GM11168 (cell line): Measurements from ENCODE around the gene NRG2.

Experiments
- in situ Hi-C: fragments of 300-500 bp; cut with MboI; formaldehyde crosslinking; loops from one replicate; pipeline ENCODE4 v1.12.0; 2022; ENCODE audit warnings: low sequenced_read_pairs; ENCODE audit not compliant: unreplicated experiment

NRG2 gene

GRCh38 chr5:139867581-139867980 lies 175.5 kb downstream of the NRG2 start:
- in situ Hi-C loops, result no loop called here

- in situ Hi-C loops, result no loop called here
Observed at GRCh38 chr5:139867109-139867508, 176.0 kb downstream of the NRG2 start.

GRCh38 chr5:139864716-139865483 lies 178.2 kb downstream of the NRG2 start:
- in situ Hi-C loops, result no loop called here

- in situ Hi-C loops, result no loop called here
Observed at GRCh38 chr5:139863855-139864558, 179.1 kb downstream of the NRG2 start.

GRCh38 chr5:139863361-139863760 lies 179.7 kb downstream of the NRG2 start:
- in situ Hi-C loops, result no loop called here

GRCh38 chr5:139862803-139863202 lies 180.3 kb downstream of the NRG2 start:
- in situ Hi-C loops, result no loop called here

- in situ Hi-C loops, result no loop called here
Observed at GRCh38 chr5:139862313-139862712, 180.8 kb downstream of the NRG2 start.

- in situ Hi-C loops, result no loop called here
Observed at GRCh38 chr5:139861889-139862207, 181.3 kb downstream of the NRG2 start.

GRCh38 chr5:139861021-139861888 lies 181.8 kb downstream of the NRG2 start:
- in situ Hi-C loops, result no loop called here

- in situ Hi-C loops, result no loop called here
Observed at GRCh38 chr5:139859013-139859412, 184.1 kb downstream of the NRG2 start.

- in situ Hi-C loops, result no loop called here
Observed at GRCh38 chr5:139856714-139857113, 186.4 kb downstream of the NRG2 start.

GRCh38 chr5:139855946-139856540 lies 187.1 kb downstream of the NRG2 start:
- in situ Hi-C loops, result no loop called here

- in situ Hi-C loops, result no loop called here
Observed at GRCh38 chr5:139855451-139855850, 187.6 kb downstream of the NRG2 start.

GRCh38 chr5:139854953-139855352 lies 188.1 kb downstream of the NRG2 start:
- in situ Hi-C loops, result no loop called here

GRCh38 chr5:139854029-139854605 lies 189.0 kb downstream of the NRG2 start:
- in situ Hi-C loops, result no loop called here

- in situ Hi-C loops, result no loop called here
Observed at GRCh38 chr5:139852696-139853095, 190.4 kb downstream of the NRG2 start.

GRCh38 chr5:139851558-139851957 lies 191.5 kb downstream of the NRG2 start:
- in situ Hi-C loops, result no loop called here

GRCh38 chr5:139850423-139851016 lies 192.6 kb downstream of the NRG2 start:
- in situ Hi-C loops, result no loop called here

GRCh38 chr5:139849942-139850341 lies 193.2 kb downstream of the NRG2 start:
- in situ Hi-C loops, result no loop called here

GRCh38 chr5:139849501-139849900 lies 193.6 kb downstream of the NRG2 start:
- in situ Hi-C loops, result no loop called here
